Inflammatory macrophage treated with lipopolysaccharide for 1 hour (primary cell): Measurements from ENCODE around the gene SYCE3.

Experiments
- DNase-seq, 2 donors: peaks; one replicate each; pipeline ENCODE4 v3.0.0-alpha.2; 2020 to 2022

Gene SYCE3

DNA sequence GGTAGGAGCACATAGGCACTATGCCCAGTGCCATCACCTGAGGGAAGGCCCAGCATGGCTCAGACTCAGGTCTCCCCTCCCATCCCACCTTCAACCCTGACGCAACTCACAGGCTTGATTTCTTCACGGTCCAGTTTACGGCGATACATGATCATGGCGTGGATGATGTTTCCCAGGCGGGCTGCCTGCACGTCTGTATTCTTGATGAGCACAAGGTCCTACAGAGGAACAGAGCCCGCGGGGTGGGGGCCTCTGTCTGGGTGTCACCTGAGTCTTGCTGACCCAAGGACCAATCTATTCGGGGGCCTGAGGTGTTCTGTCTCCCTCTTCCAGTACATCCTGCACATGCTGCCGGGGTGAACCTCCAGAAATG, 11.7 kb upstream of the SYCE3 start:
- no peak for DNase-seq

DNA sequence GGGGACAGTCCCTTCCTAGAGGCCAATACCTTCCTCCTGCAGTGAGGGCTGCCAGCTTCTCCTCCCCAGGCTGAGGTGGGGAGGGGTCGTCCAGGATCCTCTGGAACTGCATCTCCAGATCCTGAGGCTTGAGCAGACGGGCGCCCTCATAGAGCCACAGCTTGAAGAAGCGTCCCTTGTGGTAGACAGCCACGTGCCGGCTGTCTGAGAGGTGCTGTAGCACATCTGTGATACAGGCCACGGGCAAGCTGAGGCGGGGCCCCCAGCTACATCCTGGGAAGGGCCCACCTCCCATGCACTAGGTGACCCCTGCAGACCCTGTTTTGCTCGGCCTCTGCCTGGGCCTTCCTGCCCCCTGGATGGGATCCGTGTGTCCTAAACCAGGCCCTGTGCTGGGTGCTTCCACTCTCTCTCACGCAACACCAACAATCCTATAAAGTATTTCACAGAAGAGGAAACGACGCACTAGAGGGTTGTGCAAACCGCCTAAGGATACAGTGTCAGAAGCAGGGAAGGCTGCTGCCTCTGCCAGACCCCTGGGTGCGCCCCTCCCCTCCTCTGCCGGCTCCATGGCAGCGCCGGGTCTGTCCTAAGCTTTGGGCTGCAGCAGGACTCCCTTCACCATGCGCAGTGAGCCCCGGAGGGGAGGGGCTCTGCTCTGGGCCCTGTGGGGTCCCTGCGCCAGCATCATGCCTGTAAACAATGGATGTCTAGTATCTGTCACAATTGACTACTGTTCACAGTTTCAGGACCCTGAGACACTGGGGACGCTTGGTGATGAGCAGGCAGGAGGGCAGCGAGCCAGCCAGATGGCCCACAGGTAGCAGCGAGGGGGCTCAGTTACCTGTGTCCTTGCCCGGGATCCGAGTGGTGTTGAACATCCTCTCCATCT, 11.0 kb upstream of the SYCE3 start:
- no peak for DNase-seq

DNA sequence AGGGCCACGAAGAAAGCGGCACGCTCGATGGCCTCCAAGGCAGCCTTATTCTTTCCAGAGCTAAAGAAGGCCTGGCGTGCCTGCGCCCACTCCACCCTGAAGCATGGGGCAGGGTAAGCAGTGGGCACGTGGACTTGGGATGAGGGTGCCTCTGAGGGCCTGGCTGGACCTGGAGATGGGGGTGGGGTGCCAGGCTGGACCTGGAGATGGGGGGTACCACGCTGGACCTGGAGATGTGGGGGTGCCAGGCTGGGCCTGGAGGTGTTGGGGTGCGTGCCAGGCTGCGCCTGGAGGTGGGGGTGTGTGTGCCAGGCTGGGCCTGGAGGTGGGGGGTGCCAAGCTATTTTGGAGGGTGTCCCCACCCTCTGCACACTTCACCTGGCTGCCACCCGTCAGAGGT, 10.2 kb upstream of the SYCE3 start:
- DNase-seq: no peak

DNA sequence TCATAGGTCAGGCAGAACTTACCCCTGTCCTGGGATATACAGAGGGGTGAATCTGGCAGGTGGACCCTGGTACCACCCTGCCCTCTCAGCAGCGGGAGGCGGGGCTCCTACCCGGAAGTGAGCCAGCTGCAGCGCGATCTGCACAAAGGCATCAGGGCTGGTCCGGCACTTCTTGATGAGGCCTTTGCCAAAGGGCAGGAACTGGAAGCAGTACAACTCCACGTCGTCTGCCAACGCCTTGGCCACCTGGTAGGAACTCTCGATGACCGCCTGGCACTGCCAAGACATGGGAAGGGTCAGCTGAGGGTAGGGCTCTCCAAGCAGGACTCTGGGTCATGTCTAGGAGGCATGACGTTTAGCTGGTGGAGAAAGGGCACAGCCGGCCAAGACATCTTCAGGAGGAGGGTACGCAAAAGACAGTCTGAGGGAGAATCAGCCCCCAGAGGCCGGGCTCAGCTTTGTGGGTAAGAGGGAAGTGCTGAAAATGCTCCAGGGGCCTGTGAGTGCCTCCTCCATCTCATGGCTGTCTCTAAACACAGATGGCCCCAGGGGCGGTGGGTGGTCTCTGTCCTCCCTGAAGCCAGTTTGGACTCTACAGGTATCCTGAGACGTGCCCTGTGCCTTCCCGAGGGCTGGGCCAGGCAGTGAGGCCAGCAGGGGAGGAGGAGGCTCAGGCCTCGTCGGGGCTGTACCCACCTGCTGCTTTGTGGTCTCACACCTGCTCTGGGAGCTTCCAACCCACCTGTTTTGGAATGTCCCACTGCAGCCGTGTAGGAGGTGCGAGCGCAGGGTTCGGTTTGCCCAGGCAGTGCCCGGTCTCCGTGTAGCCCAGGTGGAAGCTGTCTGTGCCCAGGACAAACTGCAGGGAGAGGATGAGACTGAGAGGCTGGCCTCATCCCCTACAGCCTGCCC, 8.8 kb upstream of the SYCE3 start:
- no peak for DNase-seq

DNA sequence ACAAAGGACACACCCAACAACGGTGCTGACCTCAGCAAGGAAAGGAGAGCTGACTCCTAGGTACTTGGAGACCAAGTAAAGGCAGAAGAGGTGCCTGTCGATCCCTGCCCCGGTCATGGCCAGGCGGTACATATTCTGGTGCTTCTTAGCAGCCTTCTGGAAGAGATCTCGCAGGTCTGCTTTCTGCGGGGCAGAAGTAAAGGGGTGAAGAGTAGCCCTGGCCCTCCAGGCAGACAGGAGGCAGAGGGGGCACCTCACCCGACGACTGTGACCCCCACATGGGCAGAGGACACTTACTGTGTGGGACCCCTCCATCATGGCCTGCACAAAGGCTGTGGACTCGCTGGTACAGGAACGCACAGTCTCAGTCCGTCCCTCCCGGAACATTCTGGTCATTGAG, 8.1 kb upstream of the SYCE3 start:
- no peak for DNase-seq

DNA sequence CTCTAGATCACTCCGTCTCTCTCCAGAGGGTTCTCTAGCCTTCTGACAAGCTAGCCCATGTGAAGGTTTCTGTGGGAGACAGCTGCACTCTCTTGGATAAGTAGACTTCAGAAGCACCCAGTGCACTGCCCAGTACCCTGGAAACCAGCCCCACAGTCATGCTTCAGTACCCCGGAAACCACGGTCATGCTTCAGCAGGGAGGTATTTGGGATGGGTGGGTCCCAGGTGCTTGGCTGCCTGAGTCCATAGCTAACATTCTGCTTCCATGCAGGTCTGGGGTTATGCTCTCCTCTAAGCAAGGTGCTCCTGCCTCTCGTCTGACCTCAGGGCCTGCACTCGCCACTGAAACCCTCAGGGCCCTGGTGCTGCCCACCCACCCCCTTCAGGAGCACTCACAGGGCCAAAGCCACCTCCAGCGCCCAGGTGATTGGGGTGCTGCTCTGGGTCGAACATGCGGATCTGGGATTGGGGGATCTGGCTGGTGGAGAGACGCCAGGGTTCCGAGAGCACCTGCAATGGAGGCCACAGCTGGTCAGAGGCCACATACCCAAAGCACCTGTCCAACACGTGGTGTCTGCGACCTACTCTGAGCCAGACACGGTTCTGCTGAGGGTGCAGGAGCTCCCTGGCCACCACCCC, 7.3 kb upstream of the SYCE3 start:
- no peak for DNase-seq

DNA sequence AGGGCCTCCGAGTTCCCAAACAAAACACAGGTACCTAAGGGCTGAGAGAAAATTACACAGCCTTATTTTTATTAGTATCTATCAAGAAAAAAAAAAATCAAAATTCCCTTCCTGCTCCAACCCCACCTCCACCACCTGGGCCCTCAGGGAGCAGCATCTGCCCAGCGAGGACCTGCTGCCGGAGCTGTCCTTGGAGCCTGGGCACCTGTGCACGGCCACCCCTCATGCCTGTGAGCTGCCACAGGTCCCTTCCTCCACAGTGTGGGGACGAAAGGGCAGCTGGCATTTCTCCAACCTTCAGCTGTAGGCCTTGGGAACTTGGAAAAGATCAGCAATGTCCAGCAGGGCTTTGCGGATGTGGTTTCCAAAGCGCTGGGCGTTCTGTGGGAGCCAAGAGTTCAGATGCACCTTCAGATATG, 6.3 kb upstream of the SYCE3 start:
- DNase-seq: no peak

DNA sequence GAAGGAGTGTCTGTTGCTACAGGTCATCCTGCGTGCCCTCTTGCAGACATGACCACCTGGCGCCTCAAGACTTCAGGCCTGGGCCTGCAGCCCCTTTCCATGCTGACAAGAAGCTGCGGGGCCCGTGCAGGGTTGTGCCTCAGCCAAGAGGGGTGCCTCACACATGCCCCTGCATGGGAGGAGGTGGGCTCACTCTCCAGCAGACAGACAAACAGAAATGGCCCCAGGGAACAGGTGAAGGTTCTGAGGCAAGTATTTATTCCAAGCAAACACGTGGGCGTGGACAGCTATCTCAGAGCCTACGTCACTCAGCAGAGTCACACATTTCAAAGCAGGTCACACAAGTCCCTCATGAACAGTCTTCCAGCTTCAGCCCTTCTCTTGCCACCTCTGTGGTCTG, 5.9 kb upstream of the SYCE3 start:
- no peak for DNase-seq

DNA sequence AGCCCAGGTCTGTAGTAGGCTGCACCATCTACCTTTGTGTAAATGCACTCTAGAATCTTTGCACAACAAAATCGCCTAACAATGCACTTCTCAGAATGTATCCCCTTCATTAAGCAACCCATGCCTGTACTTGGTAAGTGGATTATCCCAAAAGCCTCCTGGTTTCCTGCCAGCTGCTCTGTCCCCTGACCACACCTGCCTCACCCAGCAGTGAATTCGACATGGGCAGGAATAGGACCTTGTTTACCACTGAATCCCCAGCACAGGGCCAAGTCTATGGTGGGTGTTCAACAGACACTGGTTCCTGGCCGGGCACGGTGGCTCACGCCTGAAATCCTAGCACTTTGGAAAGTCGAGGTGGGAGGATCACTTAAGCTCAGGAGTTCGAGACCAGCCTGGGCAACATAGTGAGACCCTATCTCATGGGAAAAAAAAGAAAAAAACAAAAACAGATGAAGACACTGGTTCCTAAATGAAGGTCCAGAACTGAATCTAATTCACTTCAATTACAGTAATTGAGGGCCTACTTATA, 5.1 kb upstream of the SYCE3 start:
- DNase-seq: no peak

DNA sequence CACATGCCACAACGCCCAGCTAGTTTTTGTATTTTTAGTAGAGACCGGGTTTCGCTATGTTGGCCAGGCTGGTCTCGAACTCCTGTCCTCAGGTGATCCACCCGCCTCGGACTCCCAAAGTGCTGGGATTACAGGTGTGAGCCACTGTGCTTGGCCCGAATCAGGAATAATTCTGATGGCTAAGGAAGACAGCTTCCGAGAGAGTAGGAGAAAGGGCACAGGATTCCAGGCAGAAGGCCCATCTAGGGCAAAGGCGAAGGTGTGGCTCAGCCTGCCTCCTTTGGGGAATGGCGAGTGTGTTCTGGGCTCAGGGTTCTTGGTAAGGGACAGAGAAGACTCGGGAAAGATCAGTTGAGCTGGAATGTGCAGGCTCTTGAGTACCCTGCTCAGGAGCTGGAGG, 1.6 kb upstream of the SYCE3 start:
- DNase-seq: no peak

DNA sequence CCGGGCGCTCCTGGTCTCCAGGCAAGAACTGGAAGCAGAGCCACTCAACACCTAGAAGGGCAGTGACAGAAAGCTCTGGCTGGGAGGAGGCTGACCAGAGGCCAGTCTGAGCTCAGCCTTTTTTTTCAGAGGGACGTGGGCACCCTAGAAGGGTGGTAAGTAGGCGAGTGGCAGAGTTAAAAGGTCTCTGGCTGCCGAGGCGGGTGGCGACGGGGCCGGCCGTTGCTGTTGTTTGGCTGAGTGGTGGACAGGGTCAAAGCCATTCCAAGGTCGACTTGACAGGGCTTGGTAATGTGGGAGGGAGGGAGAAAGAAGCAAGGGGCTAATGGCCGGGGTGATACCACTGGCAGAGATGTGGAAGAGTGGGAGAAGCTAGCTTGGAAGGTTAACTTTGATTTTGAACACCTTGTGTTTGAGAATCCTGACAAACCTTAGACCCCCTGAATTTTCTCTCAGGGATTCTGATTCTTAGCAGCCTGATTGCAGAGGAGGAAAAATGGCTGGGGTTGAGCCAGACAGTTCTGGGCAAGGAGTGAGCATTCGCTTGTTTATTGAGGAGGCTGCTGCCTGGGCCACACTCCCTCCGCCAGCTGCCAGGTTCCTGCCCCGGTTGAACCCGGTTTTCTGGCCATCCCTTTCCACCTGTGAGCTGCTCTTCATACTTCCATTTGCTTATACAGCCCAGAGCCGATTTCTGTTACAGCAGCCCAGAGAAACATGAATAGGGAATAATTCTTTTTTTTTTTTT, 868 bp upstream of the SYCE3 start:
- DNase-seq: no peak

DNA sequence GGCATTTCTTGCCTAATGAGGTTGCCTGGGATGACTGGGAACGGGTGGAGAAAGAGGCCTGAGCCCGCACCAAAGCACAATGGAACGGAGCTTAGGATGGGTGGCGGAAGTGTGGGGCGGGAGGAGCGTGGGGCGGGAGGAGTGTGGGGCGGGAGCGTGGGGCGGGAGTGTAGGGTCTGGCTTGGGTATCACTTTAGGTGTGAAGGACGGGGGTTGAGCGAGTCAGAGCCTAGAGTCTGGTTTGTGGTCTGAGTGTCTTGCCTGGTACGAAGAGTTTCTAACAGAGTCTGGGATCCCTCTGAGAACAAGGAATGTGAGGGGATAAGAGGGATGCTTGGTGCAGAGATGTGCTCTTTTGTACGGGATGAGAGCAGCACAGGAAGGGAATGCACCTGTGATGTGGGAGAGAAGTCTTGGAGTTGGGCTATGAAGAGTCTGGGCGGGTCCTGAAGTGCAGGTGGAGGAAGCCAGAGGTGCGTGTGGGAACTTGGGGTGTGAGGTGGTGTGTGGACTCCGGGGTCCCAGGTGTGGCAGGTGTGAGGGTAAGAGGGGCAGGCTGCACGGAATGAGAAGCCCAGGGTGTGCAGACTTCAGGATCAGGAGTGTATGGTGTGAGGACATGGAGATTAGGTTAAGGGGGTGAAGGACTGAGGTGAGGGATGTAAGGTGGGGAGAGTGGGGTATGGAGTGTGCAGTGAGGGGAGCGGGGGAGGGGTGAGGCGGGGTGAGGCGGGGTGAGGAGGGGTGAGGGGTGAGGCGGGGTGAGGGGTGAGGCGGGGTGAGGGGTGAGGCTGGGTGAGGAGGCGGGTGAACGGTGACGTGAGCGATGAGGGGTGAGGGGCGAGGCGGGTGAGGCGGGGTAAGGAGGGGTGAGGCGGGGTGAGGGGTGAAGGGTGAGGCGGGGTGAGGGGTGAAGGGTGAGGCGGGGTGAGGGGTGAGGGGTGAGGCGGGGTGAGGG, 1.0 kb downstream of the SYCE3 start:
- DNase-seq: no peak

DNA sequence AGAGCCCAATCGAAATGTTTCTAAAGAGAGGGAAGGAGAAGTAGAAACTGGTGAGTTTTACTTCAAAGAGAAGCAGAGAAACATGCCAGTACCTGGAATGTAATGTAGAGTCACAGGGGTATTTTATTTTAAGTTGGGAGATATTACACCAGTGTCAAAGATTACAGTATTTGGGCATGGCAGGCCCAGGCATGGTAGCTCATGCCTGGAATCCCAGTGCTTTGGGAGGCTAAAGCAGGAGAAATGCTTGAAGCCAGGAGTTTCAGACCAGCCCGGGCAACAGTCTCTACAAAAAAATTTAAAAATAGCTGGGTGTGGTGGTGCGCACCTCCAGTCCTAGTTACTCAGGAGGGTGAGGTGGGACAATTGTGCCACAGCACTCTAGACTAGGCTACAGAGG, 2.7 kb downstream of the SYCE3 start:
- no peak for DNase-seq

DNA sequence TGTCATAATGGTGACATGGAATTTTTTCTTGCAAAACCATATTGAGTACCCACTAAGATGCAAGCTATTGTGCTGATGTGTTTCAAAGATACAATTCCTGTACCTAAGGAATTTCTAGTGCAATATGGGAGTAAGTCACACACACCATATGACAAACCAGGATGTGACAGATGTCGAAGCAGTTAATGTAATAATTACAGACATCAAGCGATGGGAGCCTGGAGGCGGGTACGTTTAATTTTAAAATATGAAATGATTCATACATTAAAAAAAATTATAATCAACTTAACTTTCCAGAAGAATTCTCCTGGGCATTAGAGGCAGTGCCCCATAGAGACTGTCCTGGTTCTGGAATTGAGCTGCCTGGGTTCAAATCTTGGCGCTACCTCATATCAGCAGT, 6.0 kb downstream of the SYCE3 start:
- no peak for DNase-seq

DNA sequence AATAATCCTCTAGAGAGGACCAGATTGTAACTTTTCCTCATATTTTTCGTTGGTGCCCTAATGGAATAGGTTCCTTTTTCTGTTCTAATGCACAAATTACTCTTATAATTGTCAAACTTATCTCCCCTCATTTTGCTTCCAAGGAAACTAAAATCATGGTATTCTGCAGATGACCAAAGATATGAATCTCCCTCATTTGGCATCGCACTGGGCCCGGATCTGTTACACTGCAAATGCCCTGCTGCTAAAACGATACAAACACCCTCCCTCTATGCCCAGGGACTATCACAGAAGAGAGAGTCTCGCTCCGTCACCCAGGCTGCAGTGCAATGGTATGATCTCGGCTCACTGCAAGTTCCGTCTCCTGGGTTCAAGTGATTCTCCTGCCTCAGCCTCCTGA, 9.4 kb downstream of the SYCE3 start:
- DNase-seq: no peak

DNA sequence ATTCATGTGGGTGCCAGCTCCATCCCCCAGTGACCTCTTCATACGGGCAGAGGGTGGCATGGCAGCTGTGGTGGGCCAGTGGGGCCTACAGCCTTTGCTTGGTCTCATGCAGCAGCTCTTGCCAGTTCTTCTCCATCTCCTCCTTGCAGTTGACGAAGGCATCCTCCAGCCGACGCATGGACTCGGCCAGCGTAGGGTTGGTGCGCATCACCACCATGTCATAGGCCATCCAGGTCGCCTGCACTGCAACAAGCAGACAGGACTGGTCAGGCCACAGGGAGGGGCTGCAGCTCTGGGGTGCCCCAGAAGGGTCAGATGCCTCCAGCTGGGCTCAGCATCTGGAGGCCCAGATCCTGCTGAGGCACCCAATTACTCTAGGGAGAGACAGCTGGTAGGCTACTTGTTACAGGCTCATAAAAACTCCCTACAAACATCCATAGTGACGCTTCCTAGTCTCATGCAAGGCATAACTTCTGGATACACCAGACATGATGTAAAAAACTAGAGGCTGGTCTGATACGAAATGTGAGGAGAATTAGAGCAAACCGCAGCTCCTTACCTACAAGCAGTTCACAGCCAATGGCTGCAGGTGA, 11.5 kb downstream of the SYCE3 start:
- no peak for DNase-seq

DNA sequence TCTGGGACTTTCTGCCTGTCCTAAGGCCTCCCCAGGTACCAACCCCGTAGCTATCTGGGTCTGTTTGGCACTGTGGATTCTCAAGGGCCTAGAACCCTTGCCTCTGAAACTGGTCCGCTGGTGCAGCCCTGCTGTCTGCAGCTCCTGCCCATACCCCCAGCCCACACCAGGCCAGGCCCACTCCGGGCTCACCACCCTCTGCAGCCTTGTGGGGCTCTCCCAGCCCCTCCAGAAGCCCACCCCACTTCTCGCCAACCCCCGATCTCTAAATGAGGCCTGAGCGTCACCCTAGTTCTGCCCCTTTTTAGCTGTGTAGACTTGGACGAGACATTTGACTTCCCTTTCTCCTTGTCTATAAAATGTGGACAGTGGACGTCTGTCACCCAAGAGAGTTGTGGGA, 12.3 kb downstream of the SYCE3 start:
- DNase-seq: no peak

DNA sequence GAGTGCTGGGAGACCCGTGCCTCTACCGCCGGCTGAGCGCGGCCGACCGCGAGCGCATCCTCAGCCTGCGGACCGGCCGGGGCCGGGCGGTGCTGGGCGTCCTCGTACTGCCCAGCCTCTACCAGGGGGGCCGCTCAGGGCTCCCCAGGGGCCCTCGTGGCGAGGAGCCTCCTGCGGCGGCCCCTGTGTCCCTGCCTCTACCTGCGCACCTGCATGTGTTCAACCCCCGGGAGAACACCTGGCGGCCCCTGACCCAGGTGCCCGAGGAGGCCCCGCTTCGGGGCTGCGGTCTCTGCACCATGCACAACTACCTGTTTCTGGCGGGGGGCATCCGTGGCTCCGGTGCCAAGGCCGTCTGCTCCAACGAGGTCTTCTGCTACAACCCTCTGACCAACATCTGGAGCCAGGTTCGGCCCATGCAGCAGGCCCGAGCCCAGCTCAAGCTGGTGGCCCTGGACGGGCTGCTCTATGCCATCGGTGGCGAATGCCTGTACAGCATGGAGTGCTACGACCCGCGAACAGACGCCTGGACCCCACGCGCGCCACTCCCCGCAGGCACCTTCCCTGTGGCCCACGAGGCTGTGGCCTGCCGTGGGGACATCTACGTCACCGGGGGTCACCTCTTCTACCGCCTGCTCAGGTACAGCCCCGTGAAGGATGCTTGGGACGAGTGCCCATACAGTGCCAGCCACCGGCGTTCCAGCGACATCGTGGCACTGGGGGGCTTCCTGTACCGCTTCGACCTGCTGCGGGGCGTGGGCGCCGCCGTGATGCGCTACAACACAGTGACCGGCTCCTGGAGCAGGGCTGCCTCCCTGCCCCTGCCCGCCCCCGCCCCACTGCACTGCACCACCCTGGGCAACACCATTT, 13.6 kb downstream of the SYCE3 start:
- DNase-seq: no peak

DNA sequence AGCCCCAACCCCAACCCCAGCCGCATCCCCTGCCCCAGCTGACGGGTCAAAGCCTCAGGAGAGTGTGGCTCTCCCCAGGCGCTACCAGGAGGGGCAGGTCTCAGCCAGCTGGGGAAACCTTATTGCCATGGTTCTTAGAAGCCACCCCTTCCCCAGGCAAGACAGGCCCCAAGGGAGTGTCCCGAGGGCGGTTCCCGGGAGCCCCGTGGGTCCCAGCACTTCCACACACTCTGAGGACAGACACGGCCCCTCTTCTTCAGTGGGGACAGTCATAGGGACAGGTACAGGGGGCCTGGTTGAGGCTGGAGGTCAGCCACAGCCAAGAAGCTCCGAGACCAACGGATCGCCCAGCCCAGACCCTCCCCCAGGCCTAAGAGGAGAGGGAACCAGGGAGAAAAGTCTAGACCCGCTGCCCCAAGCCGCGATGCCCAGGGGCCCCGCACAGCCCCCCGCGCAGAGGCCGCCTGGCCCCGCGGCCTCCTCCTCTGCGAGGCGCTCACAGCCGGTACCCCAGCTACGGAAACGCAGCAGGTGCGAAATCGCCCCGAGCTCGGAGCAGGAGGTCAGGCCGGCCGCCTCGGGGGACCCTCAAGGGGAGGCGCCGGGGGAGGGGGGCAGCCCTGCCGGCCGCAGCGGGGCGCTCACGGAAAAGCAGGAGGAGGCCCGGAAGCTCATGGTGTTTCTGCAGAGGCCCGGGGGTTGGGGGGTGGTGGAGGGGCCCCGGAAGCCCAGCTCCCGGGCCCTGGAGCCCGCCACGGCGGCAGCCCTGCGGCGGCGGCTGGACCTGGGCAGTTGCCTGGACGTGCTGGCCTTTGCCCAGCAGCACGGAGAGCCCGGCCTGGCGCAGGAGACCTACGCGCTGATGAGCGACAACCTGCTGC, 14.4 kb downstream of the SYCE3 start:
- DNase-seq: no peak
